GM08714 (cell line): ENCODE measurements around the gene B3GNT2.

Source experiments
- H3K4me3 ChIP-seq: fragments of 200-500 bp; sonication (Bioruptor generic); 2 replicates; pipeline ENCODE4 v1.5.1; 2014; ENCODE audit warnings: mild to moderate bottlenecking, low read length, inconsistent platforms
- ZNF274 ChIP-seq: IDR thresholded peaks from 2 replicates; pipeline ENCODE4 v1.6.1; 2012; ENCODE audit warnings: mild to moderate bottlenecking, low read depth, low read length

The B3GNT2 gene

DNA sequence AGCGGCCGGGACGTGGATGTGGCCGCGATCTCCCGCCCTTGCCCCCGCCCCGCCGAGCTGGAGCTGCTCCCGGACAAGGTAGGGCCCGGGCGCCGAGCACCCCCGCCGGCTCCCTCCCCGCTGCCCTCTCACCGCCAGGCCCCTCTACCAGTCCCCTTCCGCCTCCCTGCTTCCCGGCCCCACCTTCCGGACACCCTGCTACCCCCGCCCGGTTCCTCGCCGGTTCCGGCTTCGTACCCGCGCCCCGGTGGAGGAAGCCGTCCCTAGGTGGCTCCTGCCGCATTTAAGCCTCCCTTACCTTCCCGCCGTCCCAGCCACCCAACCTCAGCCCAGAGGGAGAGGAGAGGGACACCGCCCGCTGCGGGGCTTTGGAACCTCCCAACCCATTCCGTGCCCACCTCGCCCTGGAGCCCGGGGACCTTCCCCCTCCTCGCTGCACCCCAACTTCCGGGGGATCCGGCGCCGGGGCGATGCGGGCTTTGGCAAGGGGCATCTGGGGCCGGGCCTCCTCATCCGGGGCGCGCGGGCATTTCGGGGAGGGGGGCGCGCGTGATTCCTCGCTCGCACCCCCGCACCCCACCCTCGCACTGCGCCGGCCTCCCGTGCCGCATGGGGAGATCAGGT lies 475 bp downstream of the B3GNT2 start:
- no peak for TF ChIP-seq ZNF274
- H3K4me3 ChIP-seq = peak overlapping the region; percentile 100

DNA sequence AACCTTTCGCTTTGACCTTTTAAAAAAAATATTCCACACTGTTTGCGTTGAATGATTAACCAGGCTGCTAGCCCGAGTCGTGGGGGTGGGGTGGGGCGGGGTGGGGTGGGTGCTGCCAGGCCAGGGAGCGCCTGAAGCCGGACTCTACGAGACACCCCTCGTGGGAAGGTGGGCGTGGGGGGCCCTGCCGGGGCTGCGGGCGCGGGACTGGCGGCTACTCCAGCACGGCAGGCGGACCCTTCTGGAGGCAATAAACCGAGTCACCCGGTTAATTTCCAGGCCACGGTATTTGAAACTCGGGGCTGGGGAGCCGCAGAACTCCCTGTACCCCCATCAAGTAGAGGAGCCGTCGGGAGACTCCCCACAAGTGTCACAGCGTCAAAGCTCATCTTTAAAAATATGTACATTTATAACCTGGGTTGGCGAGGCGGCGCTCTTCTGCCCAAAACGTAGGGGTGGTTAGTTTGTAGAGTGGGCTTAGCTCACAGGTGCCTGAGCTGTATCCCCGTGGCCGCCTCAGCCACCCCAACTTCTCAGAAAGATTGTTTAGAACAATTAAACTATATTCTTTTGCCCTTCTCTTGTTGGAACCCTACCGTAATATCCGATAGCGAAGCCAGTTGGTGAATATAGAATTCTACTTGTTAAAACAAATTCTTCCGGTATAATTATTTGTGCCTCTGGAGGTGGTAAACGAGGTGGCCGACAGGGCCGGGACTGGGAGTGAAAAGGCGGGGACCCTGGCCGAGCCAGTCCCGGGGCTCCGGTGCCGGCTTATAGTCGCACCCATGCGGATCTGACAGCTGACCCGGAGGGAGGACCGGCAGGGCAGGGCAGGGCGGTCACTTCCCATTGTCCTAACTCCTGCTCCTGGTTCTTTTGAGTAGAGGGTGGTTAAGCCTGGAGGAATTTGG lies 1.4 kb downstream of the B3GNT2 start:
- no peak for TF ChIP-seq ZNF274
- peak overlapping the region; percentile 100 for H3K4me3 ChIP-seq

DNA sequence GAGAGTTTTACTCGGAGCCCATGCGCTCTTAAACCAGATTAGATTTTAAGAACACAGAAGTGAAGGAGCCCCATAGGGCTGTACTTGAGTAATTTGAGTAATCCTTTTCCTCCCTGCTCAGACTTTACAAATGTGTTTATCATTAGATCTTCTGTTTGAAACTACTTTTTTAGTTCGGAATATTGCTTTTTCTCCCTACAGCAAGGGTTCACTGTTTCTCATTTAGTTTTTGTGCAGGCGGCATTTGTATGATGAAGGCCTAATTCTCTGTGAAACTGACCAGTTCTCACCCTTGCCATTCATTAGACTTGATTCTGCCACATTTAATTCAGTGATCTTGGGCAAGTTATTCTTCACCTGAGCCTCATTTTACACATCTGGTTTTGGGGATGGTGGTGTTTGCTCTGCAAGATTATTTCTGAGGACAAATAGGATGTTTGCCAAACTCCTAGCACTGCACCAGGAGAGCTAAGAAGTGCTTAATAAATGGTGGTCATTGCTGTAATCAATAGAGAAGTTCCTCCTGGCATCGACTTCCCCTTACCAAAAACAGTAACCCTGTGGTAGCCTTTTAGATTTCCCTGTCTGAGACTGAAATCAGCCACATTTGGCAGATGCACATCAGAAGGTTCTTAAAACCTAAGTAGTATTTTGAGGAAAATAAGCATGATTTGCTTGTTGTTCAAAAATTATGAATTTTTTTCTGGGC lies 2.2 kb downstream of the B3GNT2 start:
- no peak for TF ChIP-seq ZNF274
- peak overlapping the region; percentile 100 for H3K4me3 ChIP-seq

DNA sequence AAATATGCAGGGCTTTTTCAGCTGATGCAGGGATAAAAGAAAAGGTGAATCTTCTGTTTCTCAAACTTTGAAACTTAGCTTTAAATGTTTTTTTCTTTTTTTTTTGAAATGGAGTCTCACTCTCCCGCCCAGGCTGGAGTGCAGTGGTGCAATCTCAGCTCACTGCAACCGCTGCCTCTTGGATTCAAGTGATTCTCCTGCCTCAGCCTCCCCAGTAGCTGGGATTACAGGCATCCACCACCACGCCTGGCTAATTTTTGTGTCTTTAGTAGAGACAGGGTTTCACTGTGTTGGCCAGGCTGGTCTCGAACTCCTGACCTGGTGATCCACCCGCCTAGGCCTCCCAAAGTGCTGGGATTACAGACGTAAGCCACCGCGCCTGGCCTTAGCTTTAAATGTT lies 2.9 kb downstream of the B3GNT2 start:
- peak overlapping the region; percentile 100 for H3K4me3 ChIP-seq

DNA sequence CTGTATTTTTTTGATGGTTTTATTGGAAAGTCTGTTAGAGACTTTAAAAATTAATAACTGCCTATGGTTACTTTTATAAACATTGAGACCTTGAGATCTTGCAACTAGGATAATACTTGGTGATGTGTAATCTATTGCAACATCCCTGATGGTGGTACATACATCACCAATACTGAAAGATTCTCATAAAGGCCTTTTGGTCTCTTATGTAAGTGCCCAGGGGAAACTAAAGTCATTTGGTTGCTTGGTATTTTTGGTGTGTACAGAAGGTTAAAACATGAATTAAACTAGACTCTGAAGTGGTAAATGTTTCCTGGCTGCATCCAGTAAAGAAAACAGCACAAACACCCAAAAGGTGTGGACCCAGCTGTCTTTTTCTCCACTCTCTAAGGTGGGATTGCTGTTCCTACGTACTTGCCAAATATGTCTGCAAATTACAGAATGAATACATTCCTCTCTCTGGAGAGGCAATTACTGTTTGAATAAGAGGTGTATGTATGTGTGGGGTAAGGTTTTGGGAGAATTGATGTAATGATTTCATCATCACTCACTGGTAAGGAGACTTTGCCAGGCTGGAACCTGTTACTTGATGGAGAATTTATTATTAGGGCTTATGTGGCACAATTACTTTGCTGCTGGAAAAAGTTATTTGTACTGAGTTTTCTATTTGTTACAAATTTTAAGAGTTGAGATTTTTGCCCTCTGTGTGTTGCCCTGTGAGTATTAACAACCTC lies 3.6 kb downstream of the B3GNT2 start:
- peak overlapping the region; percentile 100 for H3K4me3 ChIP-seq
- TF ChIP-seq ZNF274 = no peak

DNA sequence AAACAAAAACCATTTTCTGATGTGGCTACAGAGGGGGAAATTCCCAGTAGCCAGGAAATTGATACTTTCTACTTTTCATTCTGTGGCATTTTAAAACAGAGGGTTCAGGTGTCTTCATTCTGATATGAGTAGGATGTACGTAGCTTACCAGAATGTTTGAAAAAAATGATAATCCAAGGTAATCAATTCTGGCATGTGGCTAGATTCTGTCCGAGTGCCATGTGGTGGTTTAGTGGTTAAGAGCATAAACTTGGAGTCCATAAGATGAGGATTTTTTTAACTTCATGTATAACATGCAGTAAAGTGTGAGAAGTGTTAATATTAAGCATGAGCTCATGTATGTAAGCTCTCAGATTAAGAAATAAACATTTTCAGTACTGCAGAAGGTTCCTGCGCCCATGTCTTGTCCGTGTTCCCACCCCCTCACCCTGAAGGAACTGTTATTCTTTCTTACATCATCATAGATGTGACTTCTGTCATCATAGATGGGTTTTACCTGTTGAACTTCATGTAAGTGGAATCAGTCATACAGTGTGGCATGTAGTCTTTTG lies 4.5 kb downstream of the B3GNT2 start:
- TF ChIP-seq ZNF274 = no peak
- H3K4me3 ChIP-seq = peak overlapping the region; percentile 9; the same call in 1 of the 2 replicates

DNA sequence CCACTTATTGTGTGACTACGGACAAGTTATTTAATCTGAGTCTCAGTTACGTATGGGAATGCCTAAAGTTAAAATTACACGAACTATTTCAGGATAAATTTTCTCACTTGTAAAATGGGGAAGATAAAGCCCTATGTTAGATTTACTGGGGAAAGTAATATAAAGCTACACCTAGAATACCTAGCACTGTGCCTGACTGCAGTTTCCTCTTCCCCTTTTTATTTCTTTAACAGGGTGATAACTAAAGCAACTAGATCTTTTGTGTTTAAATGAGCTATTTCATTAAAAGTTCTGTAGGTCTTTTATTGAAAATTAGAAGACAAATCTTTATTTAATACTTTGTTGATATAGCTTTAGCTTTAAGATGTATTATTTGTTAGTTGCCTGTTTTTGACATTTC lies 5.0 kb downstream of the B3GNT2 start:
- TF ChIP-seq ZNF274 = no peak
- peak overlapping the region; percentile 9; the same call in 1 of the 2 replicates for H3K4me3 ChIP-seq

DNA sequence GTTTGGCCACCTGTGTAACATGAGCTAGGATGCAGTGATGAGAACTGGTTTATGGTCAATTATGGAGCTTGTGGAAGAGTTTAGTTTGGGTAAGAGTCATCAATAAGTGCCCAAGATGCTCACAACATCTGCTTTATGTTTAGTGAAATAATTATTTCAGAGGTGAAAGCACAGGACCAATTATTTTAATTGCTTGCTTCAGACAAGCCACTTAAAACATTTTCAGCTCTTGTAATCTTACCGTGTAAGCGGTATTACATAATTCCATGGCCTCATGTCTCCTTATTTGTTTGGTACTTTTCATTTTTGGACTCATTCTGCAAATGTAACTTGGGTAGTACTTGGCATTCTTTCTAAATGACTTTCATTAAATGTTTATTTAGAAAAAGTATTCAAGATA lies 5.4 kb downstream of the B3GNT2 start:
- H3K4me3 ChIP-seq = no peak overlapping the region
- TF ChIP-seq ZNF274 = no peak

- peak overlapping the region; percentile 33; the same call in 1 of the 2 replicates for H3K4me3 ChIP-seq
- no peak for TF ChIP-seq ZNF274
Observed at GRCh38 chr2:62202019-62202722, 6.3 kb downstream of the B3GNT2 start.

- TF ChIP-seq ZNF274 = no peak
Observed at GRCh38 chr2:62202729-62203128, 6.8 kb downstream of the B3GNT2 start.

GRCh38 chr2:62203459-62203858 lies 7.5 kb downstream of the B3GNT2 start:
- no peak for TF ChIP-seq ZNF274

More at GRCh38 chr2:62202729-62203128, 6.8 kb downstream of the B3GNT2 start:
- peak overlapping the region; percentile 3; the same call in 1 of the 2 replicates for H3K4me3 ChIP-seq

DNA sequence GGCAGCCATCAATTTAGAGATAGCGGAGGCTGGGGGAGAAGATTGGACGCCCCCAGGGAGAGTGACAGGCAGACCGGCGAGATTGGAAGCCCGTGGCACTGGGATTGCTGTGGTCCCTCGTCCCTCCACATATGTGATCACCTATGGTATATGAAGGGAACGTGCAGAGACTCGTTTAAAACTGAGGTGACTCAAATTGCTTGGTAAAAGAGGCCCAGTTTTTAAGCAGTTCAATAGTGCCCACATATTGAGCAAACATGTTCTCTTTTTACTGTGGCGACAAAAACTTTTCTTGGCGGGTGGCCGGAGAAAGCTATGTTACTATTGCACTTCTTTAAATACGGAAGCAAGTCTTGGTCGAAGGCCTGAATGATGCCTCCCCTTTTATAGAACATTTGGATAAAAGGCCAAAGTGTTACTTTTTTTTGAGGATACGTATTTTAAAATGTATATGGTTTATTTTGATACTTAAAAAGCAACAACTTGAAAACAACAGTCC lies 9.1 kb downstream of the B3GNT2 start:
- no peak for TF ChIP-seq ZNF274
- no peak overlapping the region for H3K4me3 ChIP-seq

More at GRCh38 chr2:62203459-62203858, 7.5 kb downstream of the B3GNT2 start:
- H3K4me3 ChIP-seq = no peak overlapping the region

DNA sequence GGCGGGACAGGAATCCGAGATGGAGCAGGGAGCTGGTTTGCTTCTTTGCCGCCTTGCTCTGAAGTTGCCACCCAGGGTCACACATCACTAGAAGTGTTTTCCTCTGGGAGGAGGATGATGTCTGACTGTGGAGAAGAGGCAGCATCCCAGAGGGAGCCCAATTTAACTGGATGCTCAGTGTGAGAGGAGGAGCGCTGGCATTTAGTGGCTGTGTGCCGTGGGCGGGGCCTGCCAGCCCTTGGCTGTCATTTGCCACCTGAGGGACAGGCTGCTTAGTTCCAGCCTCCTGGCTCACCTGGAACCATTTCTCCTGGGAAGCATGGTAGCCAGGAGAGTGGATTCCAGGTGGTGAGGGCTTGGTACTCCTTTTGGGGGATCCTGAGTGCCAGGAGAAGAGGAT lies 9.6 kb downstream of the B3GNT2 start:
- no peak overlapping the region for H3K4me3 ChIP-seq
- no peak for TF ChIP-seq ZNF274
